ENCODE data around the gene KCNJ14.

DNA sequence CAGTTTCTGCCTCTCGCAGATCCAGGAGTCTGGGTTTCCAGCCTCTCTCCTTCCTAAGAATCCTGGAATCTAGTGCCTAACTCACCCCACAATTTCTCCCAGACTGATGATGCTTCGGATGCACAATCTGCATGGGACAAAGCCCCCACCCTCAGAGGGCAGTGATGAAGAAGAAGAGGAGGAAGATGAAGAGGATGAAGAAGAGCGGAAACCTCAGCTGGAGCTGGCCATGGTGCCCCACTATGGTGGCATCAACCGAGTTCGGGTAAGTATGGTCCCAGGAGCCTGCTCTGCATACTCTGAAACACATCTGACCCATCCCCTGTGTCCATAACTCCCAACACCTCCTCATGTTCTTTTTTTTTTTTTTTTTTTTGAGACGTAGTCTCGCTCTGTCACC, 8.8 kb upstream of the KCNJ14 start:
- TF ChIP-seq, protein P1, sequence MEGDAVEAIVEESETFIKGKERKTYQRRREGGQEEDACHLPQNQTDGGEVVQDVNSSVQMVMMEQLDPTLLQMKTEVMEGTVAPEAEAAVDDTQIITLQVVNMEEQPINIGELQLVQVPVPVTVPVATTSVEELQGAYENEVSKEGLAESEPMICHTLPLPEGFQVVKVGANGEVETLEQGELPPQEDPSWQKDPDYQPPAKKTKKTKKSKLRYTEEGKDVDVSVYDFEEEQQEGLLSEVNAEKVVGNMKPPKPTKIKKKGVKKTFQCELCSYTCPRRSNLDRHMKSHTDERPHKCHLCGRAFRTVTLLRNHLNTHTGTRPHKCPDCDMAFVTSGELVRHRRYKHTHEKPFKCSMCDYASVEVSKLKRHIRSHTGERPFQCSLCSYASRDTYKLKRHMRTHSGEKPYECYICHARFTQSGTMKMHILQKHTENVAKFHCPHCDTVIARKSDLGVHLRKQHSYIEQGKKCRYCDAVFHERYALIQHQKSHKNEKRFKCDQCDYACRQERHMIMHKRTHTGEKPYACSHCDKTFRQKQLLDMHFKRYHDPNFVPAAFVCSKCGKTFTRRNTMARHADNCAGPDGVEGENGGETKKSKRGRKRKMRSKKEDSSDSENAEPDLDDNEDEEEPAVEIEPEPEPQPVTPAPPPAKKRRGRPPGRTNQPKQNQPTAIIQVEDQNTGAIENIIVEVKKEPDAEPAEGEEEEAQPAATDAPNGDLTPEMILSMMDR (IDR thresholded peaks at IDR 0.05 in 4 of 5, conservative IDR thresholded peaks at IDR 0.05 in 1 of 5) = no peak
- no peak for TF ChIP-seq POLR2A (IDR thresholded peaks at IDR 0.05)
